Trophoblast cell (in vitro differentiated cells and primary cell): ENCODE data around the gene MACROD2.
"Not testable (repeated sequence)": the region's sequence is repeated elsewhere in the genome, so short reads cannot be mapped to it uniquely, and the experiment has no call there.

Experiments used
- DNase-seq, 2 donors: peaks; one replicate each; pipeline ENCODE4 v3.0.0-alpha.2; 2016
- H2AFZ ChIP-seq: 2 replicates; pipeline ENCODE4 v1.6.1; 2013; ENCODE audit warnings: low read length, moderate library complexity, mild to moderate bottlenecking; ENCODE audit not compliant: insufficient read depth, poor library complexity
- H2AK5ac ChIP-seq: 2 replicates; pipeline ENCODE4 v1.6.1; 2013; ENCODE audit warnings: mild to moderate bottlenecking, low read length
- H2BK120ac ChIP-seq: 2 replicates; pipeline ENCODE4 v1.6.1; 2013; ENCODE audit warnings: low read length, mild to moderate bottlenecking, moderate library complexity; ENCODE audit not compliant: insufficient read depth, poor library complexity
- H2BK12ac ChIP-seq: 2 replicates; pipeline ENCODE4 v1.6.1; 2013; ENCODE audit warnings: mild to moderate bottlenecking, low read length, moderate library complexity
- H2BK5ac ChIP-seq: 2 replicates; pipeline ENCODE4 v1.6.1; 2013; ENCODE audit warnings: low read length, low read depth, moderate library complexity, mild to moderate bottlenecking; ENCODE audit not compliant: poor library complexity
- H3K14ac ChIP-seq: 2 replicates; pipeline ENCODE4 v1.6.1; 2013; ENCODE audit warnings: mild to moderate bottlenecking, low read length
- H3K18ac ChIP-seq: 2 replicates; pipeline ENCODE4 v1.6.1; 2013; ENCODE audit warnings: mild to moderate bottlenecking, low read length
- H3K23ac ChIP-seq: 2 replicates; pipeline ENCODE4 v1.6.1; 2013; ENCODE audit warnings: low read length
- H3K27ac ChIP-seq: 2 replicates; pipeline ENCODE4 v1.5.1; 2013; ENCODE audit warnings: low read depth, mild to moderate bottlenecking, inconsistent platforms, low read length, moderate library complexity
- H3K27me3 ChIP-seq: 2 replicates; pipeline ENCODE4 v1.6.1; 2013; ENCODE audit warnings: inconsistent platforms, mild to moderate bottlenecking, low read length, moderate library complexity; ENCODE audit not compliant: insufficient read depth
- H3K36me3 ChIP-seq, 2 experiments: 1 replicate in 1 of 2; 2 replicates in 1 of 2; pipeline ENCODE4 v1.6.1; 2013; ENCODE audit warnings: low read length in 2 of 2, mild to moderate bottlenecking in 2 of 2, moderate library complexity in 1 of 2; ENCODE audit not compliant: insufficient read depth in 2 of 2, control insufficient read depth in 1 of 2
- H3K4ac ChIP-seq: 2 replicates; pipeline ENCODE4 v1.6.1; 2013; ENCODE audit warnings: low read depth, mild to moderate bottlenecking, low read length, moderate library complexity
- H3K4me1 ChIP-seq, 2 experiments: 1 replicate in 1 of 2; 2 replicates in 1 of 2; pipeline ENCODE4 v1.6.1; 2013; ENCODE audit warnings: low read length in 2 of 2, mild to moderate bottlenecking in 2 of 2, moderate library complexity in 1 of 2; ENCODE audit not compliant: insufficient read depth in 2 of 2, control insufficient read depth in 1 of 2
- H3K4me2 ChIP-seq: 2 replicates; pipeline ENCODE4 v1.6.1; 2013; ENCODE audit warnings: inconsistent platforms, mild to moderate bottlenecking, low read length, moderate library complexity
- H3K4me3 ChIP-seq: 2 replicates; pipeline ENCODE4 v1.5.1; 2013; ENCODE audit warnings: mild to moderate bottlenecking, low read depth, low read length, inconsistent platforms
- H3K79me1 ChIP-seq: one replicate; pipeline ENCODE4 v1.6.1; 2013; ENCODE audit warnings: low read length
- H3K79me2 ChIP-seq: 2 replicates; pipeline ENCODE4 v1.6.1; 2013; ENCODE audit warnings: low read length, mild to moderate bottlenecking; ENCODE audit not compliant: control insufficient read depth, insufficient read depth, poor library complexity
- H3K9ac ChIP-seq: 2 replicates; pipeline ENCODE4 v1.6.1; 2013; ENCODE audit warnings: mild to moderate bottlenecking, low read length
- H3K9me3 ChIP-seq: 2 replicates; pipeline ENCODE4 v1.6.1; 2013; ENCODE audit warnings: low read depth, mild to moderate bottlenecking, control low read depth, inconsistent platforms, low read length; ENCODE audit not compliant: insufficient read depth
- H4K12ac ChIP-seq: 2 replicates; pipeline ENCODE4 v1.6.1; 2013; ENCODE audit warnings: low read depth, mild to moderate bottlenecking, low read length, moderate library complexity
- H4K8ac ChIP-seq: 2 replicates; pipeline ENCODE4 v1.6.1; 2013; ENCODE audit warnings: low read depth, mild to moderate bottlenecking, low read length, moderate library complexity
- H4K91ac ChIP-seq: one replicate; pipeline ENCODE4 v1.6.1; 2013; ENCODE audit warnings: low read depth, mild to moderate bottlenecking, low read length, moderate library complexity
- WGBS: extraction: QIAGEN DNeasy Blood & Tissue Kit; methylation state at CpG from one replicate; pipeline ENCODE4 v1.1.7; 2013; ENCODE audit warnings: missing lambda C conversion rate; ENCODE audit not compliant: insufficient read length, insufficient coverage; ENCODE audit errors: extremely low coverage; 5-methylcytosine and 5-hydroxymethylcytosine counted together

Gene MACROD2

DNA sequence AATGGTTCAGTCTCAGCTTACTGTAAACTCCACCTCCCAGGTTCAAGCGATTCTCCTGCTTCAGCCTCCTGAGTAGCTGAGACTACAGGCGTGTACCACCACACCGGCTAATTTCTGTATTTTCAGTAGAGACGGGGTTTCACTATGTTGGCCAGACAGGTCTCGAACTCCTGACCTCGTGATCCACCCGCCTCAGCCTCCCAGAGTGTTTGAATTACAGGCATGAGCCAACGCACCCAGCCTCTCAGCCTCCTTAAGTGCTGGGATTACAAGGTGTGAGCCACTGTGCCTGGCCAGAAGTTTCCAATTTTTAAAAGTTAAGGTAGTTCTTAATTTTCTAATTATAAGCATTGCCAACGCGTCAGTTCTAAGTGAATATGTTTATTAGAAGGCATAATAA lies 1202.7 kb downstream of the MACROD2 start:
- not testable (repeated sequence) for H3K9me3 ChIP-seq, H2BK5ac ChIP-seq, H3K27me3 ChIP-seq, H3K79me2 ChIP-seq, H3K4me3 ChIP-seq, H4K12ac ChIP-seq, H4K91ac ChIP-seq, H2AK5ac ChIP-seq, H3K4ac ChIP-seq, H3K79me1 ChIP-seq, H3K14ac ChIP-seq, H3K27ac ChIP-seq, H2AFZ ChIP-seq, H3K9ac ChIP-seq, H3K4me2 ChIP-seq, DNase-seq, H3K36me3 ChIP-seq, H2BK12ac ChIP-seq, H4K8ac ChIP-seq, H2BK120ac ChIP-seq, H3K23ac ChIP-seq, H3K4me1 ChIP-seq, H3K18ac ChIP-seq
- no CpG with 5 or more reads among the region's 10 CpGs for WGBS

DNA sequence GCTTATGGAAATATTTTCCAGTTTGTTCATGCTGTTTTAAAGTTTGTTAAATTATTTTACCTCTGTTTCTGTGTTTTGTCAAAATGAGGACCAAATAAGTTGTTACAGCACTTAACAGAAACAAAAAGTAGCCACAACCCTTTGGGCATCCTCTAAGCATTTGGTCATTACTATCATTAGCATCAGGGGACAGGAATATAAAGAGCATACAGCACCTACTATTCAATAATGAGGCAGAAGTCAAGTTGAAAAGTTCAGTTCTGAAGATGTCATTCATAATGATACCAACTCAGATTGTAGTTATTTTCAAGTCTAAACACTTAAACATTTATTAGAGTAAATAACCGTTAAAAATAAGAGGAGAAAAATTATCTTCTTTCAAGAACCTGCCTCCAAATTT lies 1204.4 kb downstream of the MACROD2 start:
- H3K14ac ChIP-seq: no peak overlapping the region
- no peaks in the 10 kb centered on the region for H3K79me1 ChIP-seq
- H3K4me2 ChIP-seq: no peak overlapping the region
- no peaks in the 10 kb centered on the region for H3K36me3 ChIP-seq
- H4K8ac ChIP-seq: no peak overlapping the region
- no peak overlapping the region for H3K9ac ChIP-seq
- no peaks in the 10 kb centered on the region for H3K79me2 ChIP-seq
- no peak overlapping the region for H2AK5ac ChIP-seq
- H4K12ac ChIP-seq: no peak overlapping the region
- no peak overlapping the region for H3K23ac ChIP-seq
- no peak overlapping the region for H3K18ac ChIP-seq
- H2BK12ac ChIP-seq: no peak overlapping the region
- H2BK120ac ChIP-seq: no peak overlapping the region
- no peak overlapping the region for H3K4me3 ChIP-seq
- no peak overlapping the region for H2AFZ ChIP-seq
- no peak overlapping the region for H2BK5ac ChIP-seq
- no peak overlapping the region for H3K4ac ChIP-seq
- H4K91ac ChIP-seq: no peak overlapping the region
- no CpG with 5 or more reads among the region's 1 CpG for WGBS
- DNase-seq: no peak
- no peaks in the 10 kb centered on the region for H3K9me3 ChIP-seq
- H3K27ac ChIP-seq: no peak overlapping the region
- no peaks in the 10 kb centered on the region for H3K27me3 ChIP-seq
- H3K4me1 ChIP-seq: no peaks in the 10 kb centered on the region

DNA sequence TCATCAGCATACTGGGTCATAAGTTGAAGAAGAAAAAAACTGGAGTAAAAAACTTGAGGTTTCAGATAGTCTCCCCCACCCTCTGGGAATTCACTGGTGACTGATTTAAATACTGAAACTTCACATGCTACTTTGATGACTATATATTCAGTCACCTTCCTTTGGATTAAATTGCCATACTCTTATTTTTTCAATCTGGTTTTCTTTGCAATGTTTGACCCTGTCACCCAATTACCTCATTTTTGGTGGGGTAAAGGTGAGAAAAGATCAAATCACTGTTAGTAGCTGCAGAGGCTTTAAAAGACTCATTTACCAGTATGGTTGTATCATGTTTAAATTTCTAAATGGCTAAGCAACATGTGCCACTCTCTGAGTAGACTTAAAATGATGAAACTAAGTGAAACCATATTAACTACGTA lies 1204.8 kb downstream of the MACROD2 start:
- Histone ChIP-seq H2AK5ac (no peak overlapping the region), H3K18ac (no peak overlapping the region), H3K27ac (no peak overlapping the region), H4K12ac (no peak overlapping the region), H3K14ac (no peak overlapping the region), H3K23ac (no peak overlapping the region), H4K8ac (no peak overlapping the region), H3K4me2 (no peak overlapping the region), H2BK120ac (no peak overlapping the region), H2BK5ac (no peak overlapping the region), H3K9ac (no peak overlapping the region), H2BK12ac (no peak overlapping the region), H3K79me1 (no peaks in the 10 kb centered on the region), H3K4me3 (no peak overlapping the region), H3K9me3 (no peaks in the 10 kb centered on the region), H3K4me1 (no peaks in the 10 kb centered on the region), H3K36me3 (no peaks in the 10 kb centered on the region), H3K79me2 (no peaks in the 10 kb centered on the region), H4K91ac (no peak overlapping the region), H3K27me3 (no peaks in the 10 kb centered on the region), H3K4ac (no peak overlapping the region), H2AFZ (no peak overlapping the region)
- DNase-seq: no peak
- no CpG with 5 or more reads among the region's 1 CpG for WGBS

DNA sequence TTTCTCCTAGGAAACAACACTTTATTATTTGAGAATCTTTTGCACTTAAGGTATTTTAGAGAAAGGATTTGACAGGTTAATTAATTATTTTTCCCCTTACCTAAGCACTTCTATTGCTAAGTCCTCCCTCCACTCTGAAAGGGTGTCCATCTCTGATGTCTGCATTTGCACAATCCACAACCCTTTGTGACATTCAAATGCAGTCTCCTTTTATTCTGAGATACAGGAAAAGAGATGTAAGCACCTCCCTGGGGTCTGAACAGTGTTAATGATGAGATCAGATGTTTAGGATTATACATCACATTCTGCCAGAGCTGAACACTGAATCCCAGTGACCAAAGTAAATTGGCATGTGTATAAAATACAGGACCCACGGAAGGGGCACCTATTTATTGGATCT lies 1206.3 kb downstream of the MACROD2 start:
- Histone ChIP-seq H3K4me3 (no peak overlapping the region), H3K79me2 (no peaks in the 10 kb centered on the region), H3K4me1 (no peaks in the 10 kb centered on the region), H3K4me2 (no peak overlapping the region), H4K91ac (no peak overlapping the region), H4K12ac (no peak overlapping the region), H3K27me3 (no peaks in the 10 kb centered on the region), H2BK12ac (no peak overlapping the region), H4K8ac (no peak overlapping the region), H3K79me1 (no peaks in the 10 kb centered on the region), H3K14ac (no peak overlapping the region), H3K9ac (no peak overlapping the region), H3K4ac (no peak overlapping the region), H2BK5ac (no peak overlapping the region), H3K36me3 (no peaks in the 10 kb centered on the region), H3K23ac (no peak overlapping the region), H3K18ac (no peak overlapping the region), H2AK5ac (no peak overlapping the region), H2BK120ac (no peak overlapping the region), H3K27ac (no peak overlapping the region), H2AFZ (no peak overlapping the region), H3K9me3 (no peaks in the 10 kb centered on the region)
- no CpG with 5 or more reads among the region's 1 CpG for WGBS
- DNase-seq: no peak
